A673 (cell line): ENCODE data around the gene TRPM3.

Experiments used
- EZH2 ChIP-seq: fragments of 200-600 bp; sonication (generic); IDR thresholded peaks from 2 replicates; pipeline ENCODE4 v1.6.1; 2017; ENCODE audit warnings: borderline replicate concordance, low read depth, mild to moderate bottlenecking, mixed read lengths, antibody characterized with exemption, low read length; ENCODE audit not compliant: poor library complexity, severe bottlenecking
- TF ChIP-seq, protein P1 (sequence below): fragments of 300-800, 200-600 bp; sonication (generic); conservative IDR thresholded peaks from 2 replicates; pipeline ENCODE4 v1.5.1; 2017; ENCODE audit warnings: low read depth, mild to moderate bottlenecking, antibody characterized with exemption, low read length, moderate library complexity, mixed read lengths

DNA sequence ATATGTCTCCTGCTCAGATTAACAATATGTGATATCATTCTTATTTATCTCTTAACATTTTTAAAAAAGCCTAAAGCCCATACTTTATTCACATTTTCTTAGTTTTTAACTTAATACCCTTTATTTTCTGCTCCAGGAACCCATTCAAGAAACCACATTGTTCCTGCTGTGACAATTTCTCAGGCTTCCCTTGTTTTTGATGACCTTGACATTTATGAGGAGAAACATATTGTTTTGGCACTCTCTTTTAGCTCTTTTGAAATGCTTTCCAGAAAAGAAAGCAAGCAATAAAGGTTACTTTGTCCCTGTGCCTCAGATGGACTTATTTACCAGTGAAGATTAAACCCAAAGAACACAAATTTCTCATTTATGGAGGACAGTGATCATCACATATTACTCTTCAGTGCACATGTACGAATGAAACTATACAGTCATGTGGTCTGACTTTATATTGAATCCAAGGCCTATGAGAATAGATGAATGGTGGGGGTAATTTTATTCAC is 445.5 kb downstream of the TRPM3 start:
- TF ChIP-seq, protein P1, sequence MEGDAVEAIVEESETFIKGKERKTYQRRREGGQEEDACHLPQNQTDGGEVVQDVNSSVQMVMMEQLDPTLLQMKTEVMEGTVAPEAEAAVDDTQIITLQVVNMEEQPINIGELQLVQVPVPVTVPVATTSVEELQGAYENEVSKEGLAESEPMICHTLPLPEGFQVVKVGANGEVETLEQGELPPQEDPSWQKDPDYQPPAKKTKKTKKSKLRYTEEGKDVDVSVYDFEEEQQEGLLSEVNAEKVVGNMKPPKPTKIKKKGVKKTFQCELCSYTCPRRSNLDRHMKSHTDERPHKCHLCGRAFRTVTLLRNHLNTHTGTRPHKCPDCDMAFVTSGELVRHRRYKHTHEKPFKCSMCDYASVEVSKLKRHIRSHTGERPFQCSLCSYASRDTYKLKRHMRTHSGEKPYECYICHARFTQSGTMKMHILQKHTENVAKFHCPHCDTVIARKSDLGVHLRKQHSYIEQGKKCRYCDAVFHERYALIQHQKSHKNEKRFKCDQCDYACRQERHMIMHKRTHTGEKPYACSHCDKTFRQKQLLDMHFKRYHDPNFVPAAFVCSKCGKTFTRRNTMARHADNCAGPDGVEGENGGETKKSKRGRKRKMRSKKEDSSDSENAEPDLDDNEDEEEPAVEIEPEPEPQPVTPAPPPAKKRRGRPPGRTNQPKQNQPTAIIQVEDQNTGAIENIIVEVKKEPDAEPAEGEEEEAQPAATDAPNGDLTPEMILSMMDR: no peak
- TF ChIP-seq EZH2: no peak
